GM21825 (cell line): ENCODE measurements around the gene LRP1B.
"Not testable (repeated sequence)": the region's sequence is repeated elsewhere in the genome, so short reads cannot be mapped to it uniquely, and the experiment has no call there.

Source experiments
- ATAC-seq: cut with Tn5 transposase; IDR thresholded peaks from one replicate; pipeline ENCODE4 v1.9.1; 2021; ENCODE audit warnings: mild to moderate bottlenecking, moderate library complexity; ENCODE audit not compliant: unreplicated experiment

Gene LRP1B

GRCh38 chr2:140509765-140510164 lies 1621.1 kb downstream of the LRP1B start:
- no peak for ATAC-seq

- no peak for ATAC-seq
These were observed 1622.1 kb downstream of the LRP1B start for GRCh38 chr2:140508756-140509155.

- ATAC-seq = no peak
These were observed 1624.2 kb downstream of the LRP1B start for GRCh38 chr2:140506606-140507005.

- ATAC-seq = no peak
These were observed 1626.2 kb downstream of the LRP1B start for GRCh38 chr2:140504601-140505000.

GRCh38 chr2:140502951-140503630 lies 1627.7 kb downstream of the LRP1B start:
- no peak for ATAC-seq

- no peak for ATAC-seq
These were observed 1632.5 kb downstream of the LRP1B start for GRCh38 chr2:140498360-140498759.

GRCh38 chr2:140496714-140497113 lies 1634.1 kb downstream of the LRP1B start:
- no peak for ATAC-seq

- no peak for ATAC-seq
These were observed 1638.9 kb downstream of the LRP1B start for GRCh38 chr2:140491876-140492275.

GRCh38 chr2:140489193-140489592 lies 1641.6 kb downstream of the LRP1B start:
- no peak for ATAC-seq

- no peak for ATAC-seq
These were observed 1649.7 kb downstream of the LRP1B start for GRCh38 chr2:140481136-140481535.

GRCh38 chr2:140473851-140474250 lies 1657.0 kb downstream of the LRP1B start:
- ATAC-seq = no peak

- no peak for ATAC-seq
These were observed 1658.1 kb downstream of the LRP1B start for GRCh38 chr2:140472676-140473075.

- ATAC-seq = no peak
These were observed 1665.5 kb downstream of the LRP1B start for GRCh38 chr2:140465301-140465700.

- ATAC-seq = no peak
These were observed 1667.8 kb downstream of the LRP1B start for GRCh38 chr2:140462990-140463389.

- ATAC-seq = no peak
These were observed 1673.3 kb downstream of the LRP1B start for GRCh38 chr2:140457483-140457882.

- no peak for ATAC-seq
These were observed 1675.5 kb downstream of the LRP1B start for GRCh38 chr2:140455315-140455714.

- ATAC-seq = no peak
These were observed 1676.1 kb downstream of the LRP1B start for GRCh38 chr2:140454717-140455116.

GRCh38 chr2:140451324-140451723 lies 1679.5 kb downstream of the LRP1B start:
- no peak for ATAC-seq

GRCh38 chr2:140442319-140442718 lies 1688.5 kb downstream of the LRP1B start:
- ATAC-seq = no peak

GRCh38 chr2:140440815-140441214 lies 1690.0 kb downstream of the LRP1B start:
- ATAC-seq = no peak

- no peak for ATAC-seq
These were observed 1693.9 kb downstream of the LRP1B start for GRCh38 chr2:140436936-140437335.

- ATAC-seq = not testable (repeated sequence)
These were observed 1703.8 kb downstream of the LRP1B start for GRCh38 chr2:140427033-140427432.

- no peak for ATAC-seq
These were observed 1706.3 kb downstream of the LRP1B start for GRCh38 chr2:140424471-140424870.
